Tibial artery (tissue), 4 donors: Measurements from ENCODE around the gene CD84.
"Not testable (repeated sequence)": the region's sequence is repeated elsewhere in the genome, so short reads cannot be mapped to it uniquely, and the experiment has no call there.

Experiments used
- DNase-seq, 2 donors: peaks; one replicate each; pipeline ENCODE4 v3.0.0-alpha.2; 2019
- H3K27ac ChIP-seq, 2 donors: fragments of 200-600 bp; sonication (generic) in 1 of 2; 1 replicate in 1 of 2; 2 replicates in 1 of 2; pipeline ENCODE4 v1.5.1; 2018 to 2019; ENCODE audit warnings: mild to moderate bottlenecking in 1 of 2
- H3K27me3 ChIP-seq, 2 donors: fragments of 200-600 bp; sonication (generic) in 1 of 2; one replicate each; pipeline versions ENCODE4 v1.5.1 to v1.6.0; 2016 to 2019
- H3K36me3 ChIP-seq, 3 donors: fragments of 200-600 bp; sonication (generic) in 2 of 3; one replicate each; pipeline ENCODE4 v1.5.1; 2016 to 2019; ENCODE audit warnings: mild to moderate bottlenecking in 2 of 3
- H3K4me1 ChIP-seq, 4 donors: fragments of 200-600 bp; sonication (generic) in 2 of 4; 1 replicate in 3 of 4; 2 replicates in 1 of 4; pipeline ENCODE4 v1.5.1; 2016 to 2019
- H3K4me3 ChIP-seq, 2 donors: fragments of 200-600 bp; sonication (generic) in 1 of 2; 1 replicate in 1 of 2; 2 replicates in 1 of 2; pipeline ENCODE4 v1.5.1; 2018 to 2019; ENCODE audit warnings: mild to moderate bottlenecking in 2 of 2
- H3K9me3 ChIP-seq, 3 donors: fragments of 200-600 bp; sonication (generic) in 1 of 3; one replicate each; pipeline ENCODE4 v1.5.1; 2016 to 2019
- intact Hi-C: fragments of 100-400 bp; cut with DNase I; formaldehyde crosslinking; loops from one replicate; pipeline ENCODE4 v1.15.0; 2023; ENCODE audit warnings: low total_unique reads
- TF ChIP-seq, protein P1 (sequence below), 2 experiments: fragments of 200-600 bp in 1 of 2; fragments of 450-650 bp in 1 of 2; IDR thresholded peaks; one replicate each; pipeline ENCODE4 v1.5.1; 2017 to 2019; ENCODE audit warnings: antibody characterized with exemption in 2 of 2, mild to moderate bottlenecking in 1 of 2, moderate library complexity in 1 of 2

CD84 gene

DNA sequence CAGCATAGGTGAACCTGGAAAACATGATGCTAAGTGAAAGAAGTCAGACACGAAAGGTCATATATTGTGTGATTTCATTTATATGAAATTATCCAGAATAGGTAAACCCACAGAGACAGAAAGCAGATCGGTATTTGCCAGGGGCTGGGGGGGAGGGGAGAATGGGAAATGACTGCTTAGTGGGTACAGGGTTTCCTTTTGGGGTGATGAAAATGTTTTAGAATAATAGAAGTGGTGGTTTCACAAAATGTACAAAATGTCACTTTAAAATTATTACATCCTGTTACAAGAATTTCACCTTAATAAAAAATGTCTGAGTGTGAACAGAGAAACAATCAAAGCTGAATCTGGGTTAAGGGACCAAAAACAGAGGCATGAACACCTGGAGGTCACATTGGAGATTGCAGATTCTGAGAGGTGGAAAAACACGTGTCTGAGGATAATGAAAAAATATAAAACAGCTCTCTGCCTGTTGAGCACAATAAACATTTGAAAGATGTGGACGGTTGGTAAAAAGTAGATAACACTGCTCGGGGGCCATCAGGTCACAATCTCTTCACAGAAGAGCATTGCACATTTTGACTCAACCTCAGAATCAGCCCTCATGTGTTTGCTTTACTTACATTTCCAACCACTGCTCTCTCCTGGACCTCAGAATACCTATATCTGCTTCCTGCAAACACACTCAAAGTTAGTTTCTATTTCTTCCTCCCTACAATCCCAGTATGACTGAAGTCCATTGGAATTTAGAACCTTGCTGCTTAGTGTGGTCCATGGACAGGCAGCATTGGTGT is 59.5 kb downstream of the CD84 start:
- no peaks in the 10 kb centered on the region for H3K4me1 ChIP-seq
- intact Hi-C loops, result no loop called here
- no peak overlapping the region for H3K4me3 ChIP-seq
- TF ChIP-seq, protein P1, sequence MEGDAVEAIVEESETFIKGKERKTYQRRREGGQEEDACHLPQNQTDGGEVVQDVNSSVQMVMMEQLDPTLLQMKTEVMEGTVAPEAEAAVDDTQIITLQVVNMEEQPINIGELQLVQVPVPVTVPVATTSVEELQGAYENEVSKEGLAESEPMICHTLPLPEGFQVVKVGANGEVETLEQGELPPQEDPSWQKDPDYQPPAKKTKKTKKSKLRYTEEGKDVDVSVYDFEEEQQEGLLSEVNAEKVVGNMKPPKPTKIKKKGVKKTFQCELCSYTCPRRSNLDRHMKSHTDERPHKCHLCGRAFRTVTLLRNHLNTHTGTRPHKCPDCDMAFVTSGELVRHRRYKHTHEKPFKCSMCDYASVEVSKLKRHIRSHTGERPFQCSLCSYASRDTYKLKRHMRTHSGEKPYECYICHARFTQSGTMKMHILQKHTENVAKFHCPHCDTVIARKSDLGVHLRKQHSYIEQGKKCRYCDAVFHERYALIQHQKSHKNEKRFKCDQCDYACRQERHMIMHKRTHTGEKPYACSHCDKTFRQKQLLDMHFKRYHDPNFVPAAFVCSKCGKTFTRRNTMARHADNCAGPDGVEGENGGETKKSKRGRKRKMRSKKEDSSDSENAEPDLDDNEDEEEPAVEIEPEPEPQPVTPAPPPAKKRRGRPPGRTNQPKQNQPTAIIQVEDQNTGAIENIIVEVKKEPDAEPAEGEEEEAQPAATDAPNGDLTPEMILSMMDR (IDR thresholded peaks at IDR 0.05), result no peak
- H3K9me3 ChIP-seq, result no peaks in the 10 kb centered on the region
- no peak overlapping the region for H3K27ac ChIP-seq
- no peaks in the 10 kb centered on the region for H3K36me3 ChIP-seq
- H3K27me3 ChIP-seq, result no peaks in the 10 kb centered on the region
- DNase-seq, result no peak

GRCh38 chr1:160517519-160517918 is 61.8 kb downstream of the CD84 start:
- H3K36me3 ChIP-seq, DNase-seq, H3K9me3 ChIP-seq, H3K27ac ChIP-seq, H3K4me1 ChIP-seq, H3K4me3 ChIP-seq, intact Hi-C loops, H3K27me3 ChIP-seq: not testable (repeated sequence)

DNA sequence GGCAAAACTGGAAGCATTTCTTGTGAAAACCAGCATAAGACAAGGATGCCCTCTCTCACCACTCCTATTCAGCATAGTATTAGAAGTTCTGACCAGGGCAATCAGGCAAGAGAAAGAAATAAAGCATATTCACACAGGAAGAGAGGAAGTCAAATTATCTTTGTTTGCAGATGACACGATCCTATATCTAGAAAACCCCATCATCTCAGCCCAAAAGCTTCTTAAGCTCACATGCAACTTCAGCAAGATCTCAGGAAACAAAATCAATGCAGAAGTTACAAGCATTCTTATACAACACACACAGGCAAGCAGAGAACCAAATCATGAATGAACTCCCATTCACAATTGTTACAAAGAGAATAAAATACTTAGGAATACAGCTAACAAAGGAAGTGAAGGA is 63.4 kb downstream of the CD84 start:
- H3K4me1 ChIP-seq, H3K9me3 ChIP-seq, intact Hi-C loops, H3K27me3 ChIP-seq, H3K36me3 ChIP-seq, DNase-seq, H3K4me3 ChIP-seq, H3K27ac ChIP-seq: not testable (repeated sequence)

GRCh38 chr1:160504651-160505050 is 74.6 kb downstream of the CD84 start:
- no peaks in the 10 kb centered on the region for H3K4me1 ChIP-seq
- no peak overlapping the region for H3K27ac ChIP-seq
- peaks cover 0 to 8% (median 6%) of the 10 kb centered on the region in 3 donors for H3K9me3 ChIP-seq
- no peaks in the 10 kb centered on the region for H3K27me3 ChIP-seq
- TF ChIP-seq, protein P1 (IDR thresholded peaks at IDR 0.05), result no peak
- intact Hi-C loops, result no loop called here
- DNase-seq, result no peak
- H3K36me3 ChIP-seq, result no peaks in the 10 kb centered on the region
- H3K4me3 ChIP-seq, result no peak overlapping the region

DNA sequence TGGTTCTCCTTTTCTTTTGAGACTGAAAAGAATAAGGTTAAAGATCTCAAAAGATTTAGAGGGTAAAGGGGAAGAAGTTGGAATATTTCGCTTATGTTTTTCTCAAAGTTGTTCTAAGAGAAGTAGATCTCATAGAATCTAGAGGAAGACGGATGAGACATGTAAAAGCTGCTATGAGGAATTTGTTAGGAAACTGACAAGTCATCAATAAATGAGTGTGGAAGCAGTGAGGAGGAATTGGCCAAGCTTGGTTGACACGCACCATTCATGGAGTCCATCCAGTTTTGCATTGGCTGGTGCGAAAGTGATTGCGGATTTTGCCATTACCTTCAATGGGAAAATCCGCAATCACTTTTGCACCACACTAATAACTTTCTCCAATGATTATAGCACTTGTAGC is 76.2 kb downstream of the CD84 start:
- intact Hi-C loops, result no loop called here
- Histone ChIP-seq H3K27ac (no peak overlapping the region), H3K4me1 (no peaks in the 10 kb centered on the region), H3K9me3 (peaks cover 0 to 9% (median 8%) of the 10 kb centered on the region in 3 donors), H3K4me3 (no peak overlapping the region), H3K36me3 (no peaks in the 10 kb centered on the region), H3K27me3 (no peaks in the 10 kb centered on the region)
- TF ChIP-seq, protein P1 (IDR thresholded peaks at IDR 0.05), result no peak
- no peak for DNase-seq

DNA sequence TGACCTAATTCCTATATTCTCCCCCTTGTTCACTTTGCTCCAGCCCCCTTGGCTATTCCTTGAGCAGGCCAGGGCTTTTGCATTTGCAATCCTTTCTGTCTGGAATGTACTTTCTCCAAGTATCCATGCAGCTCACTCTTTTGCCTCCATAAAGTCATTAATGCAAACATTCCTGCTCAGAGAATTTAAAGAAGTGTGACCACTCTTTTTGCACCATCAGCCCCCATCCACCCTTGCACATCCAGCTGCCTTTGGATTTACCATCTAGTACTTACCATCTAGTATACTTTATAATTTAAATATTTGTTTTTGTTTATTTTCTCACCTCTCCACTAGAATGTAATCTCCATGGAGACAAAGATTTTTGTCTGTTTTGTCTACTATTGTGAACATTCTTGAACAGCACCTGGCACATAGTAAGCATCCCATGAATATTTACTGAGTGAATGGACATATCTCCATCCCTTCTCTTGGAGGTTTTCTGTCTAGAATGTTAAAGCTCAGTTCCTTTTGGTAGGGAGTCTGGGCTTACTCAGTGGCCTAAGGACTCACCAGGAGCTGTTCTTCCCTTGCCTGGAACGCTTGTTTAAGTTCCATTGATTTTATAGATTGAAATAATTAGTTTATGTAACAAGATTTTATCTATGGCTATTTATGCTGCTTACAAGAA is 78.8 kb downstream of the CD84 start:
- Histone ChIP-seq H3K4me3 (no peak overlapping the region), H3K9me3 (peaks cover 0 to 9% (median 2%) of the 10 kb centered on the region in 3 donors), H3K36me3 (no peaks in the 10 kb centered on the region), H3K27ac (no peak overlapping the region), H3K4me1 (no peaks in the 10 kb centered on the region), H3K27me3 (no peaks in the 10 kb centered on the region)
- intact Hi-C loops, result no loop called here
- TF ChIP-seq, protein P1 (IDR thresholded peaks at IDR 0.05), result no peak
- no peak for DNase-seq
